ENCODE measurements around the gene PDSS1. TPM values are rescaled to one million over a fixed set of nuclear protein-coding genes. Genes with fewer than 3 reads are reported as not detected.

Gene PDSS1
- total and polyA plus RNA-seq, 8 donors: 2.5 to 31.9 (median 6.3) TPM; not detected in 1

DNA sequence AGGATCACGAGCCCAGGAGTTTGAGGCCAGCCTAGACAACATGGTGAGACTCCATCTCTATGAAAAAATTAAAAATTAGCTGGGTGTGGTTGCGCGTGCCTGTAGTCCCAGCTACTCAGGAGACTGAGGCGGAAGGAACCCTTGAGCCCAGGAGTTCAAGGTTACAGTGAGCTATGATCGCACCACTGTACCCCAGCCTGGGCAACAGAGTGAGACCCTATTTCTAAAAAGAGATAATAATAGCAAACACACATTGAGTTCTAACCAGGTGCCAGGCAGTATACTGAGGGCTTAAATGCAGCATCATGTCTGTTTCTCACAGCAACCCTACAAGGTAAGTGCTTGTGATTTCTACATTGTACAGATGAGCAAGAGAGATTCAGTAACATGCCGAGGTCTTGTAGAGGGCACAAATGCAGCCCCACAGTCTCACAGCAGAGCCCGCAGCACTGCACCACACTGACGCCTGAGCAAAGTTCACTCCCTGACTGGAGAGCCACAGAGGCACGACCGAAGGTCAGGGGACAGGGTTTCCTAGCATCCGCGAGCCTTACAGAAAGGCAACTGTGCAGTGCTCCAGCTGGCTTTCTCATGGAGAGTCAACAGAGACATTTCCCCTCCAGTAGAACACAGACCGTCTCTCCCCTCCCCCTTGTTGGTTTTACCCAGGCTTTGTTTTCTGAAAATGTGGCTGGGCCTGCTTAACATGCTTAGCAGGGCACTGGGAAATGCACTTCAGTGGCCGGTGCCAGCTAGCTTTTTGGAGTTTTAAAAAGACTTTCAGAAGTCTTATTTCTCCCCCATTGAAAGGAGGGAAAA, 36.5 kb downstream of the PDSS1 start:
- Histone ChIP-seq H3K9me3 (no peaks in the 10 kb centered on the region), H3K4me3 (no peak overlapping the region), H3K27me3 (no peaks in the 10 kb centered on the region), H3K27ac (peak overlapping the region in 2 of 5 donors; percentile 10 to 11), H3K36me3 (peaks cover 4 to 68% (median 40%) of the 10 kb centered on the region in 4 donors), H3K4me1 (peaks cover 0 to 14% (median 5%) of the 10 kb centered on the region in 4 donors)
- no peak for TF ChIP-seq POLR2A (IDR thresholded peaks at IDR 0.05)
- TF ChIP-seq, protein P1, sequence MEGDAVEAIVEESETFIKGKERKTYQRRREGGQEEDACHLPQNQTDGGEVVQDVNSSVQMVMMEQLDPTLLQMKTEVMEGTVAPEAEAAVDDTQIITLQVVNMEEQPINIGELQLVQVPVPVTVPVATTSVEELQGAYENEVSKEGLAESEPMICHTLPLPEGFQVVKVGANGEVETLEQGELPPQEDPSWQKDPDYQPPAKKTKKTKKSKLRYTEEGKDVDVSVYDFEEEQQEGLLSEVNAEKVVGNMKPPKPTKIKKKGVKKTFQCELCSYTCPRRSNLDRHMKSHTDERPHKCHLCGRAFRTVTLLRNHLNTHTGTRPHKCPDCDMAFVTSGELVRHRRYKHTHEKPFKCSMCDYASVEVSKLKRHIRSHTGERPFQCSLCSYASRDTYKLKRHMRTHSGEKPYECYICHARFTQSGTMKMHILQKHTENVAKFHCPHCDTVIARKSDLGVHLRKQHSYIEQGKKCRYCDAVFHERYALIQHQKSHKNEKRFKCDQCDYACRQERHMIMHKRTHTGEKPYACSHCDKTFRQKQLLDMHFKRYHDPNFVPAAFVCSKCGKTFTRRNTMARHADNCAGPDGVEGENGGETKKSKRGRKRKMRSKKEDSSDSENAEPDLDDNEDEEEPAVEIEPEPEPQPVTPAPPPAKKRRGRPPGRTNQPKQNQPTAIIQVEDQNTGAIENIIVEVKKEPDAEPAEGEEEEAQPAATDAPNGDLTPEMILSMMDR (IDR thresholded peaks at IDR 0.05): no peak
- TF ChIP-seq EP300 (IDR thresholded peaks at IDR 0.05): no peak
- no peak for TF ChIP-seq POLR2AphosphoS5 (IDR thresholded peaks at IDR 0.05)
- WGBS, 5 donors: 51 to 73% (median 57%) methylated on average over 13 to 14 of the region's 14 CpGs
- intact Hi-C loops (cut with DNase I; ENCODE audit: low total_unique reads): no loop called here
- DNase-seq: peak; percentile 43 to 80

DNA sequence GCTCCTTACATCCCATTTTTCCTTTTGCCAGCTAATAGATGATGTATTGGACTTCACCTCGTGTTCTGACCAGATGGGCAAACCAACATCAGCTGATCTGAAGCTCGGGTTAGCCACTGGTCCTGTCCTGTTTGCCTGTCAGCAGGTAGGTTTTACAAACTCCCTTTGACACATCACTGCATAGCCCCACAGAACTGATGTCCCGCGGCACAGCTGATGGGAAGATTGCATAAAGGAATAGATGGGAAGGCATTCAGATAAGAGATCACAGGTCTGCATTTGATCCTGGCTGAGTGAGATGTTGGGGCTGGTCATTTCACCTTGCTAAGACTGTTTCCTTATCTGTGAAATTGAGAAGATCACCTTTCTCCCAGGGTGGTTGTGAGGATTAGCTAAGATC, 37.9 kb downstream of the PDSS1 start:
- H3K9me3 ChIP-seq: no peaks in the 10 kb centered on the region
- H3K4me3 ChIP-seq: no peak overlapping the region
- H3K27me3 ChIP-seq: no peaks in the 10 kb centered on the region
- TF ChIP-seq POLR2A (IDR thresholded peaks at IDR 0.05) (no peak), POLR2AphosphoS5 (IDR thresholded peaks at IDR 0.05) (no peak), EP300 (IDR thresholded peaks at IDR 0.05) (no peak)
- TF ChIP-seq, protein P1 (IDR thresholded peaks at IDR 0.05): no peak
- 80 to 86% (median 85%) methylated on average over 4 of the region's 4 CpGs for WGBS, 5 donors
- H3K36me3 ChIP-seq: peaks cover 4 to 75% (median 41%) of the 10 kb centered on the region in 4 donors
- DNase-seq: no peak
- no peak overlapping the region for H3K27ac ChIP-seq
- peaks cover 0 to 14% (median 5%) of the 10 kb centered on the region in 4 donors for H3K4me1 ChIP-seq
- intact Hi-C loops (cut with DNase I; ENCODE audit: low total_unique reads): no loop called here

DNA sequence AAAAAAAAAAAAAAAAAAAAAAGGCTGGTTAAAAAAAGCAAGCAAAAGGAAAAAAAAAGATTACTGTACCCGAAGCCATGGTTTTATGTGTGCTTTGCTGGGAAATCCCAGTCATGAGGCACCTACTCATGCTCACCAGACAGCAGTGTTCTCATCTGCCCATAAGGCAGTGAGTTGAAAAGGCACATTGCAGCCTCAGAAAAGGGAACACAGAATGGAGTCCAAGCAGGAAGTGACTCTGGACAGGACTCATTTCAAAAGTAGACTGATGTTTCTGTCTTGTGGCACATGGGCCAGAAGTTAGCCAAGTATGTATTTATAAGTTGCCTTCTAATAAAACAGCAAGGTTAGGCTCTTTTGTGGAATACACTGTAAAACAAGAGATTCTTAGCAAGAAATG, 40.2 kb downstream of the PDSS1 start:
- no peaks in the 10 kb centered on the region for H3K27me3 ChIP-seq
- TF ChIP-seq POLR2AphosphoS5 (IDR thresholded peaks at IDR 0.05) (no peak), EP300 (IDR thresholded peaks at IDR 0.05) (no peak), POLR2A (IDR thresholded peaks at IDR 0.05) (no peak)
- TF ChIP-seq, protein P1 (IDR thresholded peaks at IDR 0.05): no peak
- peak in 1 of 2 donors; percentile 33 for DNase-seq
- H3K4me1 ChIP-seq: peaks cover 0 to 14% (median 5%) of the 10 kb centered on the region in 4 donors
- H3K9me3 ChIP-seq: no peaks in the 10 kb centered on the region
- intact Hi-C loops (cut with DNase I; ENCODE audit: low total_unique reads): no loop called here
- no peak overlapping the region for H3K27ac ChIP-seq
- WGBS, 5 donors: 42 to 70% (median 53%) methylated on average over 1 of the region's 1 CpG
- no peak overlapping the region for H3K4me3 ChIP-seq
- H3K36me3 ChIP-seq: peaks cover 4 to 77% (median 47%) of the 10 kb centered on the region in 4 donors

DNA sequence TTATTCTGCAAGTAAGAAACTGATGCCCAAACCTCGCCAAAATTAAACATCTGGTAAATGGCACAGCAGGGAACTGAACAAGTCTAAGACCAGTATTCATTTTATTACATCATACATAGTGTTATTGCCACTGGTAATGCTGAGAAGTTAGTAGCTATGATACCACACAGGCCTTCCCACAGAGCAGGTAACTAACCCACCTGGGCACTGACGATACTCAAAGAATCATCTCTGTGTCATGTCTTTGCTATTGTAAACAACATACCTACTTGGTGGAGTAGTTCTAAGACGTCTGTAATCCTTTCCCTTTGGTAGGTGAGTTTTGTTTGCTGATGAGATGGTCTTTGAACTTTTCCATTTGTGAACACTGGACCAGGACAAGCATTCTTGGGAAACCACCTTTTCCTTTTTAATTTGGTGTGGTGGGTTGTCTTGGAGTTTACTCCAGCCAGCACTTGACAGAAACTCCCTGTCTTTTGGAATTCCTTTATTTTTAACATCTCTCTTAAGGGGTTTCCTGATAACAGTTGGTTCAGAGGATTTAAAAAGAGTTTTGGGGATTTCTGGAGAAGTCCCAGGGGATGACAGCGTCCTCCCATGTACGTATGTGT, 40.9 kb downstream of the PDSS1 start:
- H3K4me1 ChIP-seq: peaks cover 0 to 14% (median 5%) of the 10 kb centered on the region in 4 donors
- no peak overlapping the region for H3K27ac ChIP-seq
- peaks cover 4 to 77% (median 53%) of the 10 kb centered on the region in 4 donors for H3K36me3 ChIP-seq
- DNase-seq: no peak
- H3K4me3 ChIP-seq: no peak overlapping the region
- TF ChIP-seq POLR2AphosphoS5 (IDR thresholded peaks at IDR 0.05) (no peak), EP300 (IDR thresholded peaks at IDR 0.05) (no peak), POLR2A (IDR thresholded peaks at IDR 0.05) (no peak)
- TF ChIP-seq, protein P1 (IDR thresholded peaks at IDR 0.05): no peak
- intact Hi-C loops (cut with DNase I; ENCODE audit: low total_unique reads): no loop called here
- H3K27me3 ChIP-seq: no peaks in the 10 kb centered on the region
- WGBS, 5 donors: 63 to 78% (median 65%) methylated on average over 5 of the region's 5 CpGs
- no peaks in the 10 kb centered on the region for H3K9me3 ChIP-seq

Measured in stomach (tissue), 9 donors.